ENCODE results near the gene FLAD1. TPM values are rescaled to one million over a fixed set of nuclear protein-coding genes. Genes with fewer than 3 reads are reported as not detected.

Gene FLAD1
- total and polyA plus RNA-seq, 2 of the 8 experiments (the other 6 are each of a cell fraction or from before 2014, with no cell fraction given) = 104 to 143 TPM

DNA sequence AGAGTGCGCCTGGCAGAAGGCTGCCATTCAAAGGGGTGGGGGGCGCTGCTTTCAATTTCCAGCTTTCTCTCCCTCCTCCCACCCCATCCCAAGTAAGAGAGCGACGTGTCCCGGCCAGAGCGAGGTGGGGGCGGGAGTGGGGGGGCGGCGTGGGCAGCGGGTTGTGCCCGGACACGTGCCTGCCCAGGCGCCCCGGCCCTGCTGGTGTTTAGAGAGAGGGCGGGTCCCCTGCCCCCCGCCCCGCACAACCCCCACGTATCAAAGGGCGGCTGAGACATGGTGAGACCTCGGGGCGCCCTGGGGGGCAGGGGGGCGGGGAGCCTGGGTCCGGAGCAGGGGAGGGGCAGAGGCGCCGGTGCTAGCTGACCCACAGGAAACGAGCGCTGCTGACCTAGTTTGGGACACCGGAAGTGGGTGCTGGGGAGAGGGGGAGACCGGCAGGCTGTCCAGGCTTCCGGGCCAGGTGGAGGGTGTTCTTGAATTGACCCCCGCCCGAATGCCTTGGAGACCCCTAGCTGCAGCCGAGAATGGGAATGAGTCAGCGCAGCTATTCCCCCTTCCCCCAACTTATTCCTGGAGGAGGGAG is 20.7 kb downstream of the FLAD1 start:
- no peak for FAIRE-seq
- peaks cover 0 to 53% of the 10 kb centered on the region in 2 experiments; a peak in 3 of 4 replicates for H3K79me2 ChIP-seq (ENCODE audit: control insufficient read depth in 1 of 2, insufficient read depth in 2 of 2, low read length in 2 of 2)
- peak overlapping the region; percentile 99 for H2BK5ac ChIP-seq (ENCODE audit: low read depth, low read length)
- H2BK20ac ChIP-seq (ENCODE audit: low read length) = peak overlapping the region; percentile 100; the same call in 1 of the 2 replicates
- H2BK12ac ChIP-seq (ENCODE audit: low read depth, low read length) = peak overlapping the region; percentile 100; the same call in 1 of the 2 replicates
- H3K4me1 ChIP-seq (replicated peaks in 1 of 4; ENCODE audit: control insufficient read depth in 3 of 4, insufficient read depth in 4 of 4, low read length in 3 of 4) = peaks cover 6 to 29% (median 21%) of the 10 kb centered on the region in 4 experiments
- peak in 1 of 2 experiments; percentile 76 for DNase-seq (ENCODE audit: low read depth in 1 of 2, low spot score in 2 of 2)
- H3K4ac ChIP-seq (replicated peaks; ENCODE audit: insufficient read length, low read depth, low read length) = peak overlapping the region; percentile 32
- H3K18ac ChIP-seq (ENCODE audit: extremely low read depth, low read length) = peak overlapping the region; percentile 98
- 4% methylated on average over 4 of the region's 34 CpGs; no CpG with 5 or more reads in 1 of the 2 experiments for WGBS, 2 experiments (ENCODE audit: extremely low coverage in 1 of 2, insufficient coverage in 1 of 2, insufficient read length in 1 of 2, insufficient replicate concordance in 2 of 2, low coverage in 1 of 2, low lambda C conversion rate in 2 of 2, missing lambda C conversion rate in 1 of 2)
- H3K4me3 ChIP-seq (ENCODE audit: extremely low read depth in 1 of 4, insufficient read depth in 2 of 4, low read depth in 3 of 4, low read length in 4 of 4) = peak overlapping the region; percentile 87 to 99 (median 90)
- peaks cover 13% of the 10 kb centered on the region for H3K79me1 ChIP-seq (ENCODE audit: low read depth, low read length)
- H3K23ac ChIP-seq (ENCODE audit: insufficient read length) = no peak overlapping the region
- H2AFZ ChIP-seq (ENCODE audit: low read length) = no peak overlapping the region
- H2BK15ac ChIP-seq (ENCODE audit: low read length) = peak overlapping the region; percentile 99; the same call in 1 of the 2 replicates
- H3K4me2 ChIP-seq (ENCODE audit: insufficient read depth in 1 of 2, low read depth in 2 of 2, low read length in 2 of 2) = peak overlapping the region; percentile 79 to 93
- H3K56ac ChIP-seq (replicated peaks; ENCODE audit: insufficient read length, low read depth, low read length) = peak overlapping the region; percentile 63
- H2BK120ac ChIP-seq (replicated peaks; ENCODE audit: low read depth, low read length) = no peak overlapping the region
- no peaks in the 10 kb centered on the region for H3K27me3 ChIP-seq (replicated peaks in 1 of 4; ENCODE audit: control insufficient read depth in 3 of 4, extremely low read depth in 1 of 4, insufficient read depth in 3 of 4, low read length in 3 of 4)
- H4K5ac ChIP-seq (ENCODE audit: insufficient read length, low read depth, low read length) = peak overlapping the region; percentile 83
- POLR2A ChIA-PET (ENCODE audit: partially characterized antibody) = interaction anchor here (0.9 to 42.8 kb wide), 9 partner anchors 10 to 126 kb away, joined by 3 to 702 read pairs (median 4); partner anchors contain the start of genes CKS1B, FLAD1, LENEP and PBXIP1
- no peak overlapping the region for H4K8ac ChIP-seq (ENCODE audit: extremely low read depth, insufficient read depth, low read length)
- peak overlapping the region; percentile 48; the same call in 1 of the 2 replicates for H3K27ac ChIP-seq (ENCODE audit: low read depth, low read length)
- peaks cover 18% of the 10 kb centered on the region; the same call in 1 of the 2 replicates for H3K23me2 ChIP-seq (ENCODE audit: low read depth, low read length)
- H4K20me1 ChIP-seq (replicated peaks in 1 of 2; ENCODE audit: control insufficient read depth in 1 of 2, insufficient read depth in 2 of 2, low read length in 2 of 2) = peaks cover 0 to 17% of the 10 kb centered on the region in 2 experiments
- peak overlapping the region; percentile 94 for H4K91ac ChIP-seq (replicated peaks; ENCODE audit: insufficient read length, low read length)
- no peak overlapping the region for H2AK5ac ChIP-seq (ENCODE audit: low read depth, low read length)
- CTCF ChIA-PET (ENCODE audit: partially characterized antibody) = interaction anchor here (1.2 to 14.0 kb wide), 9 partner anchors 8 to 203 kb away, joined by 3 to 258 read pairs (median 4); partner anchors contain the start of genes FLAD1 and LENEP
- no peaks in the 10 kb centered on the region for H3K9me3 ChIP-seq (ENCODE audit: insufficient read depth in 2 of 2, low read depth in 1 of 2, low read length in 1 of 2)
- peak overlapping the region; percentile 11 for H3K14ac ChIP-seq (ENCODE audit: insufficient read length)
- peak overlapping the region in 3 of 4 experiments; percentile 26 to 53 (median 40); a peak in 6 of 7 replicates for H3K9ac ChIP-seq (replicated peaks in 1 of 4; ENCODE audit: extremely low read depth in 1 of 4, low read depth in 3 of 4, low read length in 3 of 4)
- H3K36me3 ChIP-seq (ENCODE audit: control insufficient read depth in 2 of 4, insufficient read depth in 4 of 4, low read length in 3 of 4) = peaks cover 0 to 2% (median 0%) of the 10 kb centered on the region in 4 experiments; a peak in 2 of 8 replicates
- no peak; the same call in 1 of the 2 replicates for TF ChIP-seq SP1 (IDR thresholded peaks at IDR 0.05; ENCODE audit: low read depth, low read length)
- TF ChIP-seq E2F6 (IDR thresholded peaks at IDR 0.05) = 0 out of 2 replicates have a peak, but pooled peaks have one; percentile 17
- TF ChIP-seq, protein P1, sequence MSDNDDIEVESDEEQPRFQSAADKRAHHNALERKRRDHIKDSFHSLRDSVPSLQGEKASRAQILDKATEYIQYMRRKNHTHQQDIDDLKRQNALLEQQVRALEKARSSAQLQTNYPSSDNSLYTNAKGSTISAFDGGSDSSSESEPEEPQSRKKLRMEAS (IDR thresholded peaks at IDR 0.05) = peak; percentile 37; the same call in 1 of the 2 replicates
- TF ChIP-seq GABPA (IDR thresholded peaks at IDR 0.05; ENCODE audit: borderline replicate concordance, insufficient read depth, low read length) = peak; percentile 79; the same call in 1 of the 2 replicates
- TF ChIP-seq, protein P2, sequence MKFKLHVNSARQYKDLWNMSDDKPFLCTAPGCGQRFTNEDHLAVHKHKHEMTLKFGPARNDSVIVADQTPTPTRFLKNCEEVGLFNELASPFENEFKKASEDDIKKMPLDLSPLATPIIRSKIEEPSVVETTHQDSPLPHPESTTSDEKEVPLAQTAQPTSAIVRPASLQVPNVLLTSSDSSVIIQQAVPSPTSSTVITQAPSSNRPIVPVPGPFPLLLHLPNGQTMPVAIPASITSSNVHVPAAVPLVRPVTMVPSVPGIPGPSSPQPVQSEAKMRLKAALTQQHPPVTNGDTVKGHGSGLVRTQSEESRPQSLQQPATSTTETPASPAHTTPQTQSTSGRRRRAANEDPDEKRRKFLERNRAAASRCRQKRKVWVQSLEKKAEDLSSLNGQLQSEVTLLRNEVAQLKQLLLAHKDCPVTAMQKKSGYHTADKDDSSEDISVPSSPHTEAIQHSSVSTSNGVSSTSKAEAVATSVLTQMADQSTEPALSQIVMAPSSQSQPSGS (IDR thresholded peaks at IDR 0.05; ENCODE audit: low read length) = no peak
- TF ChIP-seq MAFK (IDR thresholded peaks at IDR 0.05; ENCODE audit: low read depth, low read length) = peak; percentile 20; the same call in 1 of the 2 replicates
- no peak for TF ChIP-seq BACH1 (IDR thresholded peaks at IDR 0.05; ENCODE audit: low read length)

Data from H1 (cell line).